NCI-H2171 treated with DMSO at 0.1 percent for 48 hours (cell line): Measurements from ENCODE around the gene FSIP1.

Source experiments
- DNase-seq: peaks from one replicate; lab custom pipeline; 2025; lab: John Stamatoyannopoulos, UW

The FSIP1 gene

GRCh38 chr15:39756806-39757522 is 25.7 kb downstream of the FSIP1 start:
- peak; percentile 87 for DNase-seq

GRCh38 chr15:39752991-39753390 is 29.6 kb downstream of the FSIP1 start:
- DNase-seq: no peak

DNA sequence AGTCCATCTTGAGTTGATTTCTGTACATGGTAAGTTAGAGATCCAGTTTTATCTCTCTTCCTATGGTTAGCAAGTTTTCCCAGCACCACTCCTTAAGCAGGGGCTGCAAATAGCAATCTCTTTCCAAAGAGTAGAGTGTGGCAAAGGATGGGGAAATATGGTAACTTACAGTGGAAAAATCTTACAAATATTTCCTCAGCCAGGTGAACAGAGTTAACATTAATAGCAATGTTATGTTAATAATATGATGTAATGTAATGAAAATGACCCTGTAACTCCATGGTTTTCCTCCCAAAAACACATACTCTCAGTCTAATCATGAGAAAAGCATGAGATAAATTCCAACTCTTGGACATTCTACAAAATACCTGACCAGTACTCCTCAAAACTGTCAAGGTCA is 30.4 kb downstream of the FSIP1 start:
- no peak for DNase-seq

- DNase-seq: no peak
Measured at GRCh38 chr15:39748276-39748675, 34.4 kb downstream of the FSIP1 start.

GRCh38 chr15:39747326-39747725 is 35.3 kb downstream of the FSIP1 start:
- no peak for DNase-seq

GRCh38 chr15:39746714-39747276 is 35.8 kb downstream of the FSIP1 start:
- DNase-seq: no peak

- no peak for DNase-seq
Measured at GRCh38 chr15:39746176-39746575, 36.5 kb downstream of the FSIP1 start.

DNA sequence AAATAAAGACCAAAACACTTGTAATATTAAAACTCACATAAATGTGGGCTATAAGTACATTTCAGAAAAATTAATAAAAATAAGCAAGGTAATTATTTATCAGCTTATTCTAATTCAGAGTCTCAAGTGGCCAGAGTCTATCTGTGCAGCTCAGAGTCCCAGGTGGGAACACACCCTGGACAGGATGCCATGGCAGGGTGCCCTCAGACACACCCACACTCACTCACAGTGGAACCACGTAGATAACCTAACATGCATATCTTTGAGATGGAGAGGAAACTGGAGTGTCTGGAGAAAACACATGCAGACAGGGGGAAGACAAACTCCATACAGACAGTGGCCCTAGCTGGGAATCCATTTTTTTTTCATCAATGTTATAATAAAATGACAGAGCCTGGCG is 37.2 kb downstream of the FSIP1 start:
- no peak for DNase-seq

DNA sequence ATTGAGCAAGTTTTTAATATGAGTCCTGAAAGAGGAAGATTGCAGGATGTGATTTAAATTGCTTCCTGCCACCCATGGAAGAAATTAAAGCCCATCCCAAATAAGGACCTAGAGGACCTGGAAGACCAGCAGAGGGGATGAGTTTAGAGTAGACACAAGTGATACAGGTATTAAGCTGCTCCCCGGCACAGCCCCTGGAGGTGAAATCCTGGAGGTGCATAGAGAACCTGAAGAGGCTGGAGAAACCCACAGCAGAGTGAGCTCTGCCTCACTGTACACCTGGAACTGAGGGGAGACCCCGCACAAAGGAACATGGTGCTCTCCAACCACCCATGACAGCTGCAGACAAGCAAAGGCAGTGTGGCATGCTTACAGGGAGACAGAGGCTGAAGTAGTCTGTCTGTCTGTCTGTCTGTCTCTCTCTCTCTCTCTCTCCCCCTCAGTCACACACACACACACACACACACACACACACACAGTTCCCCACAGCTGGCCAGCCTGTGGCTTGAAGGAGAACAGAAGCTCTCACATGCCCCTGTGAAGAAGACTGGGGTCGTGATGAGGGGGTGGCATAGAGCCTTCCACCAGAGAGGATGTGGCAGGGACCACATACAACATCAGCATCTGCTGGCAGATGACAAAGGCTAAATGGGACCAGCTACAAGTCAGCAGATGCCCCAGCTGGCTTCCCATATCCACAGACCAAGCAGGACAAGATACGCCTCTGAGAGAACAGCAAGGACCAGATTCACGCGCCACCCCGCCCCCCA is 38.1 kb downstream of the FSIP1 start:
- DNase-seq: no peak

- no peak for DNase-seq
Measured at GRCh38 chr15:39743611-39744010, 39.0 kb downstream of the FSIP1 start.

GRCh38 chr15:39741258-39741657 is 41.4 kb downstream of the FSIP1 start:
- no peak for DNase-seq

DNA sequence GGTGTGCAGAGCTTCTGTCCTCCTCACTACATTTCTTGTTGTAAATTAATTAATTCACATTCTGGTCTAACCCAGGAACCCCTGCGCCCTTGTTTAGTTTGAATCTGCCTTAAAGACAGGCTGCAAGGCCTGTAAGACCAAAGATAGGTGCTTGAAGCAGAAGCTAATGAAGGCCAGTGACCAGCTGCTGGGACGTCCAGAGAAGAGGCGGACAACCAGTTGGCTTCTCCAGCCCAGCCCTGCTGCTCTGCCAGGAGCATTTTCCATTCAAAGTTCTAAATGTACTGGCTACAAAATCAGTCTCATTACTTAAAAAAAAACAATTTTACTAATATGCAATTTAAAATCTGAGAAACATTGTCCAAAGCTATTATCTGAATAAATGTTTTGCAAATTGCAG is 43.6 kb downstream of the FSIP1 start:
- DNase-seq: no peak

GRCh38 chr15:39737196-39737550 is 45.5 kb downstream of the FSIP1 start:
- no peak for DNase-seq

DNA sequence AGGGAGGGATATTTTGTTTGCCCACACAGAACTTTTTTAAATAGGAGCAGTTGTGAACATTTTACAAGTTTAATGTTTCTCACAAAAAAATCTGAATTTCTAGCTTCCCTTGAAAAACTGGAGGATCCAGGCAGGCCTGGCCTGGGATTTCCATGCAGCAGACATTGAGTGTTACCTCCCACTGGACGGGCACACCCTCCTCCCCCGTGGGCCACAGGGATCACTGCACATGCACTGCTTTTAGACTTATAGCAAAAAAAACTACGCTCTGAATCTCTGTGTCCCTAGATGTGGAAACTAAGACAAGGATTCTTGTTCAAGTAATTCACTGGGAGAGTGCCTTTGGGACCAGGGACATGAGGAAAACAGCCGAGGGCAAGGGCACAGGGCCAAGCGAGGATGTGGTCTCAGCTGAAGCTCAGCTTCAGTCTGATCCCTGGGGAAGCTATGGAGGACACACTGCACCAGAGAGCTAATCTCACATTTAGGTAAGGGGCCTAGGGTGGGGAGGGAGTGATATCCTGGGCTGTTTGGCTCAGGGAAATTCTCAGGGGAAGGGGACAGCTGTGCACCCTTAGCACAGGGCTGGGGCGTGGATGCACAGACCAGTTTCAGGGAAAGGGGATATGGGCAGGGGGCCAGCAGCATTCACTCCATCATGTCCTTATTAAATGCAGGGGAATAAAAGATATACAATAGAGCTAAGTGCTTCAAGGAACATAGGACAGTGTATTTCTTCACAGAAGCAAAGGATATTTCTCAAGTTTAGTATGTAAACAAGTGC is 46.0 kb downstream of the FSIP1 start:
- peak; percentile 82 for DNase-seq

DNA sequence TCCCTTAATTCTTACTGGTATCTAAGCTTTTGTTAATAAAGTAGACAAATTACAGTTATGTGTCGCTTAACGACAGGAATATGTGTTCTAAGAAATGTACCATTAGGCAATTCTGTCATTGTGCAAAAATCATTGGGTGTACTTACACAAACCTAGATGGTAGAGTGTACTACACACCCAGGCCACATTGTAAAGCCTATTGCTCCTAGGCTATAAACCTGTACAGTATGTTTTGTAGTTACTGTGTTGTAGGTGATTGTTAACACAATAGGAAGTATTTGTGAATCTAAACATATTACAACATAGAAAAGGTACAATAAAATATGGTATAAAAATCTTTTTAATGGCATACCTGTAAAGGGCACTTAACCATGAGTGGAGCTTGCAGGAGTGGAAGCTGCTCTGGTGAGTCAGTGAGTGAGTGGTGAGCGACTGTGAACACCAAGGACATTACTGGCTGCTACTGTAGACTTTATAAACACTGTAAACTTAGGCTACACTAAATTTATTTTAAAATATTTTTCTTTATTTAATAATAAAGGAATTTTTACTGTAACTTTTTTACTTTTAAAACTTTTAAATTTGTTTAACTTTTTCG is 47.4 kb downstream of the FSIP1 start:
- DNase-seq: no peak

DNA sequence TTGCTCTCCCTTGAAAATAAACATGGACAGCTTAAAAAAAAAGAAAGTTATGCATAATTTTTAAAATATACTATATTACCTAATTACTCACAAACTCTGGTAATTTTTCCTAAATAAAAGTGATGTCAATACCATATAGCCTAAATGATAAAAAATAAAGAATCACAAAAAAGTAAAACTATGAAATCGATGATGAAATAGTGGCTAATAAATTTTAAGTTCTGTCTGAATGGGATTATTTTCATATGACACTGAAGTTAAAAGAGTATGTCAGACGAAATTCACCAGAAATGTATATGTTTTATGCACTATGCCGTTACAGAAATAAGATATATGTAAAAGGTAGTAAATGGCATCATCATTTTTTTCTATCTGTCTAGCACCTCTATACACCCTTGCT is 51.4 kb downstream of the FSIP1 start:
- DNase-seq: no peak

- no peak for DNase-seq
Measured at GRCh38 chr15:39730552-39730951, 52.1 kb downstream of the FSIP1 start.

DNA sequence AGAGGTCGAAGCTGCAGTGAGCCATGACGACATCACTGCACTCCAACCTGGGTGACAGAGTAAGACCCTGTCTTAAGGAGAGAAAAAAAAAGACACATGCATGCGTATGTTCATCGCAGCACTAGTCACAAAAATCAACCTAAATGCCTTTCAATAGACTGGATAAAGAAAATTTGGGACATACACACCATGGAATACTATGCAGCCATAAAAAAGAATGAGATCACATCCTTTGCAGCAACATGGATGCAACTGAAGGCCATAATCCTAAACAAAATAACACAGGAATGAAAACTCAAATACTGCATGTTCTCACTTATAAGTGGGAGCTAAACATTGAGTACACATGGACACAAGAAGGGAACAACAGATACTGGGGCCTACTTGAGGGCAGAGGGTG is 53.1 kb downstream of the FSIP1 start:
- no peak for DNase-seq

- no peak for DNase-seq
Measured at GRCh38 chr15:39728845-39729244, 53.8 kb downstream of the FSIP1 start.

GRCh38 chr15:39721893-39722292 is 60.7 kb downstream of the FSIP1 start:
- no peak for DNase-seq

DNA sequence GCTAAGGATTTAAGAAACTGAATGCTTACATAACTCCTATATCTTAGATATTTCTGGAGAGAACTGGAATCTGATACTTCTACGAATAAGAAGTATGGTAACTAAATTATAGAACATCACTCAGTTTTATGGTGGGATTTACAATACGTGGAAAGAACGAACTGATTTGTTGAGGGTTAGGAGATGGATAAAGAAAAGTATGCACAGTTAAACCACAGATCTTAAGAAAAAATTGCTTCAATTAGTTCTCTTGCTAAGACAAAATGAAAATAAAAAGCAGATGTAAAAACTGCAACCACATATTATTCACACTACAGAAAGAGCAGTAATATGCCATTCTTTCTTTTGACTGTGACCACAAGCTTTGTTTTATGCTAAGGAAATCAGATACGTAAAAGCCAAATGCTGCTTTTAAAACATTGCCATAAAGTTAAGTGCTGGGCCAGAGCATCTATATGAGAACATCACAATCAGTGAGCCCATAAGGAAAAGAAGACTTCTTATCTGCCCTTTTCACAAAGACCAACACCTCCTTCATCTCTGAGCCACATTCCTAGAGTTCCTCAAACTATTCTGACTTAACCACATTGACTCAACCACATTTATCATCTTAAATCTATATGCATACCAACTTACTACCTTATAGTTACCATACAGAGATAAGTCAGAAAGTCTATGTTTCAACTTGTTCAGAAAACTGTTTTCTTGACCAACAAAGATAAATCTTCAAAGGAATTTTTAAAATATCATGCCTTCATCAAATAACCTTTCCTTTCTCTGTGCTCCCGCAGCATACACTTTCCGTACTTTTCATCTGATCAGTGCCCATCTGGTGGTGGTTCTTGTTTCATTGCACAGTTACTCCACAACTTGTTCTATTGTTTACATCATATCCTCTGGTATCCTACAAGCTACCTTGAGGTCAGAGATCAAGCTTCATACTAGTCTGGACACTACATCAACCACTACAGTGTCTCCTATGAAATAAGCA is 61.7 kb downstream of the FSIP1 start:
- DNase-seq: peak; percentile 57
